PC-9 (cell line): ENCODE data around the gene TPPP.

Experiments
- EZH2 ChIP-seq: fragments of 200-600 bp; sonication (generic); IDR thresholded peaks from 2 replicates; pipeline ENCODE4 v1.8.0; 2017; ENCODE audit warnings: antibody characterized with exemption, low read depth
- TF ChIP-seq, protein P1 (sequence below): fragments of 200-600 bp; sonication (generic); conservative IDR thresholded peaks from 2 replicates; pipeline ENCODE4 v1.6.1; 2017; ENCODE audit warnings: mixed run types, antibody characterized with exemption, mild to moderate bottlenecking, moderate library complexity

DNA sequence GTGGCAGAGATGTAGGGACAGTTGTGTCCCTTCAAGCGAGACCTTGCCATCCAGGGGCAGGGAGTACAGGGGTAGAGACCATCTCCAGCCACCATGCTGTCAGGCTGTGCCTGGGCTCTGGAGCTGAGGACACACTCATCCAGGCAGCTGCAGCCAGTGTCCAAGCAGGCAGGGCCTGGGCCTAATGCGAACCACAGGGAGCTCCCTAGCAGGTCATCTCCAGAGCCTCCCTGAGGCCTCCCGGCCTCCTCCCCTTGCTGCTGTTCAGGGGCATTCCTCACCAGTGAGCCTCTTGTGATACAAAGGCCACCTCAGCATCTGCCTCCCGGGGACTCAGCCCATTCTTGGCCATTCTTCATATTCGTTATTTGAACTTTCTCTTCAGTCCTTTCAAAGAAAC is 35.0 kb downstream of the TPPP start:
- TF ChIP-seq, protein P1, sequence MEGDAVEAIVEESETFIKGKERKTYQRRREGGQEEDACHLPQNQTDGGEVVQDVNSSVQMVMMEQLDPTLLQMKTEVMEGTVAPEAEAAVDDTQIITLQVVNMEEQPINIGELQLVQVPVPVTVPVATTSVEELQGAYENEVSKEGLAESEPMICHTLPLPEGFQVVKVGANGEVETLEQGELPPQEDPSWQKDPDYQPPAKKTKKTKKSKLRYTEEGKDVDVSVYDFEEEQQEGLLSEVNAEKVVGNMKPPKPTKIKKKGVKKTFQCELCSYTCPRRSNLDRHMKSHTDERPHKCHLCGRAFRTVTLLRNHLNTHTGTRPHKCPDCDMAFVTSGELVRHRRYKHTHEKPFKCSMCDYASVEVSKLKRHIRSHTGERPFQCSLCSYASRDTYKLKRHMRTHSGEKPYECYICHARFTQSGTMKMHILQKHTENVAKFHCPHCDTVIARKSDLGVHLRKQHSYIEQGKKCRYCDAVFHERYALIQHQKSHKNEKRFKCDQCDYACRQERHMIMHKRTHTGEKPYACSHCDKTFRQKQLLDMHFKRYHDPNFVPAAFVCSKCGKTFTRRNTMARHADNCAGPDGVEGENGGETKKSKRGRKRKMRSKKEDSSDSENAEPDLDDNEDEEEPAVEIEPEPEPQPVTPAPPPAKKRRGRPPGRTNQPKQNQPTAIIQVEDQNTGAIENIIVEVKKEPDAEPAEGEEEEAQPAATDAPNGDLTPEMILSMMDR, result no peak
- TF ChIP-seq EZH2, result no peak
